GM12878 (cell line): ENCODE measurements around the gene OXCT1. TPM values are rescaled to one million over a fixed set of nuclear protein-coding genes. Genes with fewer than 3 reads are reported as not detected.

ENCODE experiments used
- ATAC-seq: fragments of 200-7000 bp; cut with Tn5 transposase; 3 replicates; pipeline ENCODE4 v1.9.1; 2020; ENCODE audit warnings: mild to moderate bottlenecking, moderate library complexity
- BruUV-seq: library from RNA; stranded (reverse); fragments of 400-500 nt; replicated peaks from 2 replicates; lab custom pipeline; 2021; lab: Mats Ljungman, UMichigan
- CTCF ChIA-PET: fragments of 300-600 bp; sonication (Branson Sonifier 250); formaldehyde crosslinking; extraction: SDS; loops from one replicate; lab custom pipeline; 2021; ENCODE audit warnings: inconsistent platforms; lab: Yijun Ruan, JAX
- POLR2A ChIA-PET: fragments of 350-600 bp; formaldehyde crosslinking; extraction: SDS; loops from one replicate; lab custom pipeline; 2021; ENCODE audit warnings: inconsistent platforms; lab: Charles Lee
- RAD21 ChIA-PET: fragments of 300-600 bp; sonication (Branson Sonifier 250); formaldehyde crosslinking; loops from one replicate; lab custom pipeline; 2023; ENCODE audit warnings: antibody characterized with exemption; ENCODE audit not compliant: unreplicated experiment; lab: Charles Lee
- SMC1A ChIA-PET: fragments of 300-600 bp; sonication (Branson Sonifier 250); formaldehyde crosslinking; loops from one replicate; lab custom pipeline; 2023; ENCODE audit not compliant: unreplicated experiment, uncharacterized antibody; lab: Charles Lee
- DNase-seq: peaks from one replicate; pipeline ENCODE4 v3.0.0-alpha.2; 2011; ENCODE audit warnings: low read depth, low spot score
- FAIRE-seq: peaks from 3 replicates; lab custom pipeline; 2011; peaks lifted over from hg19 to GRCh38; lab: Jason Lieb, UNC
- H2AFZ ChIP-seq: 2 replicates; pipeline ENCODE4 v1.6.0; 2011; ENCODE audit warnings: low read depth, low read length, control low read depth; ENCODE audit not compliant: control insufficient read depth
- H3K27ac ChIP-seq: 2 replicates; pipeline ENCODE4 v1.5.1; 2011; ENCODE audit warnings: control low read depth; ENCODE audit not compliant: control insufficient read depth, insufficient read depth
- H3K27me3 ChIP-seq, 2 experiments: replicated peaks in 1 of 2; 2 replicates each; pipeline versions ENCODE4 v1.6.0 to v1.6.1; 2011; ENCODE audit warnings: low read length in 1 of 2; ENCODE audit not compliant: control insufficient read depth in 2 of 2, insufficient read depth in 2 of 2
- H3K36me3 ChIP-seq, 2 experiments: 2 replicates each; pipeline ENCODE4 v1.5.1; 2011; ENCODE audit warnings: low read length in 1 of 2; ENCODE audit not compliant: control insufficient read depth in 2 of 2, insufficient read depth in 2 of 2
- H3K4me1 ChIP-seq: 2 replicates; pipeline ENCODE4 v1.6.1; 2011; ENCODE audit warnings: mild to moderate bottlenecking, low read length, moderate library complexity, mixed read lengths; ENCODE audit not compliant: control insufficient read depth, insufficient read depth
- H3K4me2 ChIP-seq: 2 replicates; pipeline ENCODE4 v1.6.0; 2011; ENCODE audit warnings: control low read depth; ENCODE audit not compliant: control insufficient read depth, insufficient read depth
- H3K4me3 ChIP-seq: fragments of 200-600 bp; sonication (generic); 2 replicates; pipeline ENCODE4 v1.5.1; 2016
- H3K79me2 ChIP-seq: 2 replicates; pipeline ENCODE4 v1.6.0; 2011; ENCODE audit warnings: low read length; ENCODE audit not compliant: control insufficient read depth, insufficient read depth
- H3K9ac ChIP-seq: 2 replicates; pipeline ENCODE4 v1.8.0; 2011; ENCODE audit warnings: low read length, control low read depth, mixed read lengths; ENCODE audit not compliant: control insufficient read depth, insufficient read depth
- H3K9me3 ChIP-seq: replicated peaks from 3 replicates; pipeline ENCODE4 v1.5.1; 2011; ENCODE audit warnings: mild to moderate bottlenecking, low read length; ENCODE audit not compliant: control insufficient read depth, insufficient read depth
- H4K20me1 ChIP-seq: 2 replicates; pipeline ENCODE4 v1.6.0; 2011; ENCODE audit not compliant: control insufficient read depth, insufficient read depth
- BCL11A ChIP-seq: IDR thresholded peaks from 2 replicates; pipeline ENCODE4 v1.6.1; 2011; ENCODE audit warnings: low read depth, low read length
- CTCF ChIP-seq, 3 experiments: IDR thresholded peaks in 2 of 3; conservative IDR thresholded peaks in 1 of 3; 2 replicates each; pipeline ENCODE4 v1.5.1; 2011; ENCODE audit warnings: low read depth in 3 of 3, low read length in 3 of 3, mild to moderate bottlenecking in 3 of 3, control low read depth in 2 of 3, moderate library complexity in 2 of 3, inconsistent platforms in 1 of 3, mixed read lengths in 1 of 3; ENCODE audit not compliant: control insufficient read depth in 2 of 3, insufficient read depth in 1 of 3; ENCODE audit errors: extremely low read depth in 1 of 3
- IKZF1 ChIP-seq: fragments of 450-650 bp; conservative IDR thresholded peaks from 2 replicates; pipeline ENCODE4 v1.6.1; 2017; ENCODE audit warnings: antibody characterized with exemption, mild to moderate bottlenecking
- PAX5 ChIP-seq: IDR thresholded peaks from 2 replicates; pipeline ENCODE4 v1.6.1; 2011; ENCODE audit warnings: low read depth, low read length, borderline replicate concordance
- PRDM15 ChIP-seq: fragments of 450-650 bp; formaldehyde crosslinking; IDR thresholded peaks from 2 replicates; pipeline ENCODE4 v1.4.0; 2020; ENCODE audit warnings: mild to moderate bottlenecking, moderate library complexity
- REST ChIP-seq: IDR thresholded peaks from 2 replicates; pipeline ENCODE4 v1.6.1; 2012; ENCODE audit warnings: mild to moderate bottlenecking, low read depth, low read length
- TCF3 ChIP-seq: IDR thresholded peaks from 2 replicates; pipeline ENCODE4 v1.6.1; 2012; ENCODE audit warnings: low read depth, mild to moderate bottlenecking, low read length, borderline replicate concordance; ENCODE audit not compliant: insufficient read depth
- WGBS: methylation state at CpG from one replicate; pipeline ENCODE4 v1.1.6; 2016; ENCODE audit warnings: low lambda C conversion rate; ENCODE audit not compliant: insufficient replicate concordance, insufficient coverage; ENCODE audit errors: missing lambda C conversion rate; 5-methylcytosine and 5-hydroxymethylcytosine counted together
- in situ Hi-C: fragments of 300-500 bp; cut with MboI; formaldehyde crosslinking; loops from 9 replicates; pipeline ENCODE4 v1.14.3; 2018; ENCODE audit warnings: mixed read lengths
- intact Hi-C: fragments of 100-400 bp; cut with micrococcal nuclease; formaldehyde crosslinking; loops from one replicate; pipeline ENCODE4 v1.14.2; 2022; ENCODE audit not compliant: unreplicated experiment
- polyA plus RNA-seq, 11 experiments: library from polyadenylated mRNA; depleted of rRNA in 4 of 11; unstranded in 6 of 11; stranded (reverse) in 5 of 11; fragments of >200 nt; fragmentation: Nextera tagmentation in 4 of 11; fragmentation: Illumina TruSeq in 1 of 11; extraction: Ambion mirVana in 4 of 11; extraction: Trizol in 1 of 11; gene quantifications; 1 replicate in 1 of 11; 2 replicates in 10 of 11; pipeline versions ENCODE4 v1.2.1 to v1.2.3, GENCODE V29; 2011 to 2016; ENCODE audit warnings: inconsistent platforms in 2 of 11, missing spikeins in 2 of 11, low read depth in 1 of 11
- total RNA-seq, 4 experiments: library from RNA; depleted of rRNA in 3 of 4; stranded (reverse); fragments of >200 nt in 3 of 4; fragmentation: Illumina TruSeq in 1 of 4; extraction: Trizol in 1 of 4; gene quantifications; 2 replicates each; pipeline versions ENCODE4 v1.2.1 to v1.2.3, GENCODE V29; 2013 to 2021
- TF ChIP-seq, protein P1 (sequence below): IDR thresholded peaks from 2 replicates; pipeline ENCODE4 v1.6.1; 2012; ENCODE audit warnings: improper control_type of control experiment, low read depth, low read length; ENCODE audit not compliant: insufficient replicate concordance

The OXCT1 gene
- total and polyA plus RNA-seq, 10 of the 15 experiments (the other 5 are each of a cell fraction or from before 2014, with no cell fraction given), result 46.9 to 103 (median 70.5) TPM

GRCh38 chr5:41776435-41776834 lies 93.8 kb downstream of the OXCT1 start:
- ChIA-PET SMC1A (interaction anchor here (1.9 to 2.1 kb wide), 2 partner anchors 10 to 14 kb away, joined by 5 to 8 read pairs; no protein-coding TSS in a partner anchor), POLR2A (no interaction called here), CTCF (interaction anchor here (1.0 to 2.6 kb wide), 4 partner anchors 10 to 80 kb away, joined by 3 to 9 read pairs (median 4); no protein-coding TSS in a partner anchor), RAD21 (no interaction called here)
- 100% methylated on average over 2 of the region's 2 CpGs for WGBS
- H3K27me3 ChIP-seq, result no peaks in the 10 kb centered on the region
- no peak overlapping the region for H3K4me2 ChIP-seq
- intact Hi-C loops (no loop called here), in situ Hi-C loops (no loop called here)
- no peak for ATAC-seq
- H4K20me1 ChIP-seq, result no peaks in the 10 kb centered on the region
- FAIRE-seq, result peak; percentile 18
- H3K9me3 ChIP-seq, result no peaks in the 10 kb centered on the region
- no peak overlapping the region for H3K9ac ChIP-seq
- DNase-seq, result no peak
- no TSS peak for BruUV-seq
- H3K4me1 ChIP-seq, result peaks cover 15% of the 10 kb centered on the region
- peaks cover 0 to 1% of the 10 kb centered on the region in 2 experiments; a peak in 1 of 4 replicates for H3K36me3 ChIP-seq
- H2AFZ ChIP-seq, result no peak overlapping the region
- H3K79me2 ChIP-seq, result no peaks in the 10 kb centered on the region
- no peak overlapping the region for H3K4me3 ChIP-seq
- H3K27ac ChIP-seq, result no peak overlapping the region
- TF ChIP-seq PAX5 (no peak), BCL11A (no peak), IKZF1 (no peak), REST (no peak), TCF3 (no peak), PRDM15 (CRISPR knock-in tag) (no peak), CTCF (IDR thresholded peaks at IDR 0.05 in 2 of 3, conservative IDR thresholded peaks at IDR 0.05 in 1 of 3; ENCODE audit: control insufficient read depth in 2 of 3, extremely low read depth in 1 of 3, insufficient read depth in 1 of 3, low read depth in 3 of 3, low read length in 3 of 3) (no peak)
- TF ChIP-seq, protein P1, sequence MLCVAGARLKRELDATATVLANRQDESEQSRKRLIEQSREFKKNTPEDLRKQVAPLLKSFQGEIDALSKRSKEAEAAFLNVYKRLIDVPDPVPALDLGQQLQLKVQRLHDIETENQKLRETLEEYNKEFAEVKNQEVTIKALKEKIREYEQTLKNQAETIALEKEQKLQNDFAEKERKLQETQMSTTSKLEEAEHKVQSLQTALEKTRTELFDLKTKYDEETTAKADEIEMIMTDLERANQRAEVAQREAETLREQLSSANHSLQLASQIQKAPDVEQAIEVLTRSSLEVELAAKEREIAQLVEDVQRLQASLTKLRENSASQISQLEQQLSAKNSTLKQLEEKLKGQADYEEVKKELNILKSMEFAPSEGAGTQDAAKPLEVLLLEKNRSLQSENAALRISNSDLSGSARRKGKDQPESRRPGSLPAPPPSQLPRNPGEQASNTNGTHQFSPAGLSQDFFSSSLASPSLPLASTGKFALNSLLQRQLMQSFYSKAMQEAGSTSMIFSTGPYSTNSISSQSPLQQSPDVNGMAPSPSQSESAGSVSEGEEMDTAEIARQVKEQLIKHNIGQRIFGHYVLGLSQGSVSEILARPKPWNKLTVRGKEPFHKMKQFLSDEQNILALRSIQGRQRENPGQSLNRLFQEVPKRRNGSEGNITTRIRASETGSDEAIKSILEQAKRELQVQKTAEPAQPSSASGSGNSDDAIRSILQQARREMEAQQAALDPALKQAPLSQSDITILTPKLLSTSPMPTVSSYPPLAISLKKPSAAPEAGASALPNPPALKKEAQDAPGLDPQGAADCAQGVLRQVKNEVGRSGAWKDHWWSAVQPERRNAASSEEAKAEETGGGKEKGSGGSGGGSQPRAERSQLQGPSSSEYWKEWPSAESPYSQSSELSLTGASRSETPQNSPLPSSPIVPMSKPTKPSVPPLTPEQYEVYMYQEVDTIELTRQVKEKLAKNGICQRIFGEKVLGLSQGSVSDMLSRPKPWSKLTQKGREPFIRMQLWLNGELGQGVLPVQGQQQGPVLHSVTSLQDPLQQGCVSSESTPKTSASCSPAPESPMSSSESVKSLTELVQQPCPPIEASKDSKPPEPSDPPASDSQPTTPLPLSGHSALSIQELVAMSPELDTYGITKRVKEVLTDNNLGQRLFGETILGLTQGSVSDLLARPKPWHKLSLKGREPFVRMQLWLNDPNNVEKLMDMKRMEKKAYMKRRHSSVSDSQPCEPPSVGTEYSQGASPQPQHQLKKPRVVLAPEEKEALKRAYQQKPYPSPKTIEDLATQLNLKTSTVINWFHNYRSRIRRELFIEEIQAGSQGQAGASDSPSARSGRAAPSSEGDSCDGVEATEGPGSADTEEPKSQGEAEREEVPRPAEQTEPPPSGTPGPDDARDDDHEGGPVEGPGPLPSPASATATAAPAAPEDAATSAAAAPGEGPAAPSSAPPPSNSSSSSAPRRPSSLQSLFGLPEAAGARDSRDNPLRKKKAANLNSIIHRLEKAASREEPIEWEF, result no peak
